Fibroblast of villous mesenchyme (primary cell): Measurements from ENCODE around the gene ING1. TPM values are rescaled to one million over a fixed set of nuclear protein-coding genes. Genes with fewer than 3 reads are reported as not detected.

ENCODE experiments used
- DNase-seq: peaks from one replicate; pipeline ENCODE4 v3.0.0-alpha.2; 2010; ENCODE audit warnings: low read depth
- H3K4me3 ChIP-seq: 2 replicates; pipeline ENCODE4 v1.5.1; 2011; ENCODE audit warnings: low read depth, mild to moderate bottlenecking, low read length
- total RNA-seq: library from RNA; depleted of rRNA; stranded (reverse); fragments of >200 nt; gene quantifications from 2 replicates; pipeline ENCODE4 v1.2.3, GENCODE V29; 2012
- TF ChIP-seq, protein P1 (sequence below): IDR thresholded peaks from 2 replicates; pipeline ENCODE4 v1.5.1; 2012; ENCODE audit warnings: low read depth, mild to moderate bottlenecking, low read length; ENCODE audit not compliant: insufficient read depth

The ING1 gene
- total RNA-seq, 1 donor: 8.2 TPM

DNA sequence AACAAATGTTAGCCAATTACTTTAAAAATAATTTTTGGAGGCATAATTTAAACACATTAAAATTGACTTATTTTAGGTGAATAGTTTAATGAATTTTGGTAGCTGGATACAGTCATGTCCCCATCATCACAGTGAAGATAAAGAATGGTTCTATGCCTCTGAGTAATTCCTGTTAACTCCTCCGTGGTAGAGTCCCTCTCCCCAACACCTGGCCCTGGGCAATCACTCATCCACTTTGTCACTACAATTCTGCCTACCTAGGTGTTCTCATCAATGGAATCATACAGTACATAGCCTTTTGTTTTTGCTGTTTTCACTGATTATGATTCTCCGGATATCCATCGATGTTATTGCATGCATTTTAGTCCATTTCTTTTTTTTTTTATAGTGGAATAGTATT, 55.6 kb downstream of the ING1 start:
- no peak for DNase-seq
- TF ChIP-seq, protein P1, sequence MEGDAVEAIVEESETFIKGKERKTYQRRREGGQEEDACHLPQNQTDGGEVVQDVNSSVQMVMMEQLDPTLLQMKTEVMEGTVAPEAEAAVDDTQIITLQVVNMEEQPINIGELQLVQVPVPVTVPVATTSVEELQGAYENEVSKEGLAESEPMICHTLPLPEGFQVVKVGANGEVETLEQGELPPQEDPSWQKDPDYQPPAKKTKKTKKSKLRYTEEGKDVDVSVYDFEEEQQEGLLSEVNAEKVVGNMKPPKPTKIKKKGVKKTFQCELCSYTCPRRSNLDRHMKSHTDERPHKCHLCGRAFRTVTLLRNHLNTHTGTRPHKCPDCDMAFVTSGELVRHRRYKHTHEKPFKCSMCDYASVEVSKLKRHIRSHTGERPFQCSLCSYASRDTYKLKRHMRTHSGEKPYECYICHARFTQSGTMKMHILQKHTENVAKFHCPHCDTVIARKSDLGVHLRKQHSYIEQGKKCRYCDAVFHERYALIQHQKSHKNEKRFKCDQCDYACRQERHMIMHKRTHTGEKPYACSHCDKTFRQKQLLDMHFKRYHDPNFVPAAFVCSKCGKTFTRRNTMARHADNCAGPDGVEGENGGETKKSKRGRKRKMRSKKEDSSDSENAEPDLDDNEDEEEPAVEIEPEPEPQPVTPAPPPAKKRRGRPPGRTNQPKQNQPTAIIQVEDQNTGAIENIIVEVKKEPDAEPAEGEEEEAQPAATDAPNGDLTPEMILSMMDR: no peak
- no peak overlapping the region for H3K4me3 ChIP-seq

DNA sequence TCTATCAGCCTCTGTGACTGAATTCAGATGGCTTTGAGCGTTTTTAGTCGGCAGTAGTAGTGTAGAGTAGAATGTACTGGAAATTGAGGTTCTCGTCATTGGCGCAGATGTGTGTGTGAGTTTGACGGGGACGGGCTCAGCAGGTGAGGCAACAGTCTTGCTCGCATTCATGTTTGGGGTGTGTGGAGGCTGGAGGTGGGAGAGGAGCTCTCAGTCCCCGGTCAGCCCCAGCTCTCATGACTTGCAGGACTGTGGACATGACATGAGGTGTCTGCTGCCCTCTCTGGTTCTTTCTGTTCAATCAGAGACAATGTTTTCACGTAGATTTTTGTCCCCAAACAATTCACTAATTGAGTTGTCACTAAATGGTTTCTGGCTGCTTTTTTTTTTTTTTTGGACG, 57.2 kb downstream of the ING1 start:
- TF ChIP-seq, protein P1: no peak
- H3K4me3 ChIP-seq: no peak overlapping the region
- no peak for DNase-seq

DNA sequence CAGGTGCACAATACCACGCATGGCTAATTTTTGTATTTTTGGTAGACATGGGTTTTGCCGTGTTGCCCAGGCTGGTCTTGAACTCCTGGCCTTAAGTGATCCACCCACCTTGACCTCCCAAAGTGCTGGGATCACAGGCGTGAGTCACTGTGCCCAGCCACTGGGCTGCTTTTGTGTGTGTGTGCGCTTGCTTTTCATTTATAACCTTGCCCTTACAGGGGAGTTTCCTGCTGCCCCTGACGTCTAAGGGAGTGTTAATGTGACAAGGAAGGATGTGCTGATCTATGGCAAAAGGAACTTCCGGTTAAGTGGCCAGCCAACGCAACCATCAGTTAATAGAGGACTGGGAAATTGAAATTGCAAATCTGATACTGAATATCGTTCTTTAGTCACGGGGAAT, 57.7 kb downstream of the ING1 start:
- DNase-seq: peak; percentile 23
- TF ChIP-seq, protein P1: no peak
- no peak overlapping the region for H3K4me3 ChIP-seq

DNA sequence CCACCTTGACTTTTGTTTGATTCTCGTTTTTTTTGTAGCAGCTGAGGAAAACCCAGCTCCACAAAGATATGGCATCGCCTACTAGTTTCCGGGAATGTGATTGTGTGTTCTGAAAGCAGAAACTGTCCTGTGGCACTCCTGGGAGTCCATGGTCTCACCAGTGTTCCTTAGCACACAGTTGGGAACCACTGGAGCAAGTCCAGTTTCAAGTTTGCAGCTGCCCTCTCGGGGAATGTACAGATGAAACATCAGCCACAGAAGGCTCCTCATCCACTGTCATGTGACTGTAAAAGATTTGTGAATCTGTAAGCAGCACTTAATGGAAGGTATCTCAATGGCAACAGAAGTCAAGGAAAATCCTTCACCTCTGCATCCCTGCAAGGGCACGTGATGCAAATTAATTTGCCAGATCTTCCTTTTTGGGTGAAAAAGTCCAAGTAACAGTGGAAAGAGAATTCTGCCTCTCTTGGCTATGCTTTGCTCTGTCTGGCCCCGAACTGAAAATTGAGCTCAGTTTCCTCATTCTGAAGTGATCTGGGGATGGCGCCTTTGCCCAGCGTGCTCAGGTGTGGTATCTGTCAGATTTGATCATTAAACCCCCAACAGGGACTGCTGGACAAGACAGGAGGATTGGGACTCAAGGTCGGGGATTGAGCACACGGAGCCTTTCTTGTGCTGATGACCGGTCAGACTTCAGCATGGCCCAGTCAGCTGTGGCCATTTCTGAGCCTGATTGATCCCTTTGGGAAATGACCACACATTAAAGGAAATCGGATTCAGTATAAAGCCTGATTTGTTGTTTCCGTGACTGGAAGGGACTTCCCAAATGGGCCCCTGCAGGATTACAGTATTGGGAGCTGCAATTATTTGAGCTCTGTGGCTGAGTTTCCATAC, 58.8 kb downstream of the ING1 start:
- TF ChIP-seq, protein P1: no peak
- no peak for DNase-seq
- no peak overlapping the region for H3K4me3 ChIP-seq

Other genes starting within 250 kb of the ING1 start
- 4.2 and 4.7 TPM in 2 replicates for gene RAB20, start 152.0 kb upstream of the ING1 start, total RNA-seq
- 13.5 and 16.8 TPM in 2 replicates for gene NAXD, start 98.2 kb upstream of the ING1 start, total RNA-seq
- 85.4 and 107 TPM in 2 replicates for gene CARS2, start 7.6 kb upstream of the ING1 start, total RNA-seq
- gene ANKRD10, start 201.4 kb downstream of the ING1 start, total RNA-seq: 60.5 and 89.5 TPM in 2 replicates